ENCODE results near the gene USP3. TPM values are rescaled to one million over a fixed set of nuclear protein-coding genes. Genes with fewer than 3 reads are reported as not detected.

The USP3 gene
- total and polyA plus RNA-seq, 9 of the 15 experiments (the other 6 are each of a cell fraction or from before 2014, with no cell fraction given): 17.3 to 54.3 (median 34.8) TPM

GRCh38 chr15:63494408-63494807 lies 10.0 kb upstream of the USP3 start:
- intact Hi-C loops (cut with micrococcal nuclease): no loop called here
- Histone ChIP-seq H3K79me2 (ENCODE audit: control insufficient read depth, insufficient read depth, low read length) (no peaks in the 10 kb centered on the region), H3K4me1 (replicated peaks in 1 of 2; ENCODE audit: control insufficient read depth in 2 of 2, insufficient read depth in 2 of 2, low read length in 2 of 2) (peaks cover 0 to 10% of the 10 kb centered on the region in 2 experiments; a peak in 4 of 5 replicates), H3K9ac (ENCODE audit: insufficient read depth in 1 of 2, low read depth in 2 of 2, low read length in 2 of 2) (no peak overlapping the region), H3K36me3 (ENCODE audit: control insufficient read depth, insufficient read depth, low read length) (no peaks in the 10 kb centered on the region), H2AFZ (ENCODE audit: low read depth, low read length) (no peak overlapping the region), H3K4me3 (no peak overlapping the region), H3K27me3 (ENCODE audit: control insufficient read depth in 2 of 2, insufficient read depth in 2 of 2, low read length in 2 of 2) (no peaks in the 10 kb centered on the region), H3K4me2 (ENCODE audit: insufficient read depth, low read length) (no peak overlapping the region), H3K27ac (ENCODE audit: extremely low read depth, low read depth, low read length) (no peak overlapping the region), H3K9me3 (replicated peaks; ENCODE audit: control insufficient read depth, insufficient read depth, low read depth, low read length) (no peaks in the 10 kb centered on the region), H4K20me1 (replicated peaks; ENCODE audit: control insufficient read depth, insufficient read depth, low read length) (no peaks in the 10 kb centered on the region), H3K9me1 (ENCODE audit: control insufficient read depth, insufficient read depth, low read length) (no peaks in the 10 kb centered on the region)
- 40% methylated on average over 4 of the region's 4 CpGs for WGBS (ENCODE audit: insufficient coverage, low coverage, missing lambda C conversion rate)
- peak; percentile 54; the same call in 1 of the 2 replicates for TF ChIP-seq ZKSCAN1 (IDR thresholded peaks at IDR 0.05; ENCODE audit: low read depth, low read length)
- TF ChIP-seq ATF3 (IDR thresholded peaks at IDR 0.05): no peak
- TF ChIP-seq ATF3 (CRISPR knock-in tag; conservative IDR thresholded peaks at IDR 0.05): no peak
- FAIRE-seq (no peak), ATAC-seq (no peak), DNase-seq (ENCODE audit: extremely low read depth in 1 of 4, low spot score in 3 of 4) (no peak)
- ChIA-PET POLR2A (interaction anchor here (2.0 kb wide), 1 partner anchor 10 kb away, joined by 10 read pairs; the partner anchor contains the start of gene USP3), CTCF (ENCODE audit: low intra/inter-chr PET ratio) (no interaction called here)
- in situ Hi-C loops (cut with MboI): no loop called here
- BruUV-seq (replicated peaks): no TSS peak

DNA sequence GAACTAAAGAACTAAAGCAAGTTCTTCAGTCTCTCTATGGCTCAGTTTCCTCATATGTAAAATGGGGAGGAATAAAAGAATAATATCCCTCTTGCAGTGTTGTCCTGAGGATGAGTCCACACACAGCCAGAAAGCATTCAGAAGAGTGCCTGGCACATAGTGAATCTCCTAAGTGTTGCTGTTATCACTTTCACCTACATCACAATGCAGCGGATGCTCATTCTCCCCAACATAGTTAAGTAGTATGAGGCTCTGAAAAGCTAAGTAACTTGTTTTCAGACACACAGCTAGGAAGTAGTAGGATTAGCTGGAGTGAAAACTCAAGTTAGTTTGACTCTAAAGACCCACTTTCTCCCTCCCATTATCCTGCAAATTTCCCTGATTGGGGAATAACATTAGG lies 9.1 kb upstream of the USP3 start:
- TF ChIP-seq HDGF (IDR thresholded peaks at IDR 0.05) (no peak), CREB1 (IDR thresholded peaks at IDR 0.05) (no peak), CREB1 (CRISPR knock-in tag; IDR thresholded peaks at IDR 0.05) (no peak), HNRNPL (IDR thresholded peaks at IDR 0.05; ENCODE audit: low read depth, low read length) (no peak), ZNF586 (CRISPR knock-in tag; conservative IDR thresholded peaks at IDR 0.05) (no peak), ZNF324 (CRISPR knock-in tag; IDR thresholded peaks at IDR 0.05) (no peak)
- Histone ChIP-seq H3K9ac (ENCODE audit: insufficient read depth in 1 of 2, low read depth in 2 of 2, low read length in 2 of 2) (no peak overlapping the region), H3K27me3 (ENCODE audit: control insufficient read depth in 2 of 2, insufficient read depth in 2 of 2, low read length in 2 of 2) (no peaks in the 10 kb centered on the region), H3K36me3 (ENCODE audit: control insufficient read depth, insufficient read depth, low read length) (no peaks in the 10 kb centered on the region), H3K4me3 (no peak overlapping the region), H3K27ac (ENCODE audit: extremely low read depth, low read depth, low read length) (no peak overlapping the region), H3K4me1 (replicated peaks in 1 of 2; ENCODE audit: control insufficient read depth in 2 of 2, insufficient read depth in 2 of 2, low read length in 2 of 2) (peaks cover 0 to 10% of the 10 kb centered on the region in 2 experiments; a peak in 4 of 5 replicates), H3K9me3 (replicated peaks; ENCODE audit: control insufficient read depth, insufficient read depth, low read depth, low read length) (no peaks in the 10 kb centered on the region), H3K79me2 (ENCODE audit: control insufficient read depth, insufficient read depth, low read length) (no peaks in the 10 kb centered on the region), H4K20me1 (replicated peaks; ENCODE audit: control insufficient read depth, insufficient read depth, low read length) (no peaks in the 10 kb centered on the region), H2AFZ (ENCODE audit: low read depth, low read length) (no peak overlapping the region), H3K9me1 (ENCODE audit: control insufficient read depth, insufficient read depth, low read length) (no peaks in the 10 kb centered on the region), H3K4me2 (ENCODE audit: insufficient read depth, low read length) (no peak overlapping the region)
- DNase-seq (ENCODE audit: extremely low read depth in 1 of 4, low spot score in 3 of 4) (no peak), FAIRE-seq (no peak), ATAC-seq (no peak)
- 0% methylated on average over 1 of the region's 1 CpG for WGBS (ENCODE audit: insufficient coverage, low coverage, missing lambda C conversion rate)
- ChIA-PET POLR2A (interaction anchor here (0.6 to 2.0 kb wide), 2 partner anchors 9 to 299 kb away, joined by 3 to 10 read pairs; partner anchors contain the start of gene USP3), CTCF (ENCODE audit: low intra/inter-chr PET ratio) (no interaction called here)
- no TSS peak for BruUV-seq (replicated peaks)
- in situ Hi-C loops (cut with MboI): no loop called here
- intact Hi-C loops (cut with micrococcal nuclease): no loop called here

All from K562 (cell line).